Cardiac fibroblast (primary cell): ENCODE data around the gene COL4A2.

ENCODE experiments used
- DNase-seq, 2 donors: peaks; one replicate each; pipeline versions ENCODE4 v3.0.0 to v3.0.0-alpha.2; 2010; ENCODE audit warnings: low read depth in 2 of 2
- H3K4me3 ChIP-seq, 2 donors: replicated peaks in 1 of 2; 1 replicate in 1 of 2; 2 replicates in 1 of 2; pipeline ENCODE4 v1.5.1; 2011; ENCODE audit warnings: low read depth in 2 of 2, low read length in 2 of 2, mild to moderate bottlenecking in 2 of 2, moderate library complexity in 1 of 2
- TF ChIP-seq, protein P1 (sequence below): IDR thresholded peaks from one replicate; pipeline ENCODE4 v1.5.1; 2011; ENCODE audit warnings: low read depth, mild to moderate bottlenecking, low read length, inconsistent platforms

COL4A2 gene

DNA sequence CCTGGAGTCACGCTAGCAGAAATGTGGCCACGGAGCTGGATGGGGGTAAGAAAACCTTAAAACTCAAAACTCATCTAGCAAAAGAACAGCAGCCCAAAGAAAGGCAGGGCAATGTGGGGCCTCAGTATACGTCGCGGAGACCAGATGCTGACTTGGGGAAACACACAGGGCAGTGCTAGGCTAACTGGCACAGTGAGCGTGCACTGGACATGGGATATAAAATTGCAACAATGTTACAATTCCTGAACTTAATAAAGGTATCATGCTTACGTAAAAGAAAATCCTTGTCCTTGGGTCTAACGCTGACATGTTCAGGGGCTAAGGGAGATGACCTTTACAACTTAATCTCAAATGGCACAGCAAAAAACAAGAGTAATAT is 40.7 kb upstream of the COL4A2 start:
- no peak overlapping the region for H3K4me3 ChIP-seq
- DNase-seq: no peak
- TF ChIP-seq, protein P1, sequence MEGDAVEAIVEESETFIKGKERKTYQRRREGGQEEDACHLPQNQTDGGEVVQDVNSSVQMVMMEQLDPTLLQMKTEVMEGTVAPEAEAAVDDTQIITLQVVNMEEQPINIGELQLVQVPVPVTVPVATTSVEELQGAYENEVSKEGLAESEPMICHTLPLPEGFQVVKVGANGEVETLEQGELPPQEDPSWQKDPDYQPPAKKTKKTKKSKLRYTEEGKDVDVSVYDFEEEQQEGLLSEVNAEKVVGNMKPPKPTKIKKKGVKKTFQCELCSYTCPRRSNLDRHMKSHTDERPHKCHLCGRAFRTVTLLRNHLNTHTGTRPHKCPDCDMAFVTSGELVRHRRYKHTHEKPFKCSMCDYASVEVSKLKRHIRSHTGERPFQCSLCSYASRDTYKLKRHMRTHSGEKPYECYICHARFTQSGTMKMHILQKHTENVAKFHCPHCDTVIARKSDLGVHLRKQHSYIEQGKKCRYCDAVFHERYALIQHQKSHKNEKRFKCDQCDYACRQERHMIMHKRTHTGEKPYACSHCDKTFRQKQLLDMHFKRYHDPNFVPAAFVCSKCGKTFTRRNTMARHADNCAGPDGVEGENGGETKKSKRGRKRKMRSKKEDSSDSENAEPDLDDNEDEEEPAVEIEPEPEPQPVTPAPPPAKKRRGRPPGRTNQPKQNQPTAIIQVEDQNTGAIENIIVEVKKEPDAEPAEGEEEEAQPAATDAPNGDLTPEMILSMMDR: no peak

DNA sequence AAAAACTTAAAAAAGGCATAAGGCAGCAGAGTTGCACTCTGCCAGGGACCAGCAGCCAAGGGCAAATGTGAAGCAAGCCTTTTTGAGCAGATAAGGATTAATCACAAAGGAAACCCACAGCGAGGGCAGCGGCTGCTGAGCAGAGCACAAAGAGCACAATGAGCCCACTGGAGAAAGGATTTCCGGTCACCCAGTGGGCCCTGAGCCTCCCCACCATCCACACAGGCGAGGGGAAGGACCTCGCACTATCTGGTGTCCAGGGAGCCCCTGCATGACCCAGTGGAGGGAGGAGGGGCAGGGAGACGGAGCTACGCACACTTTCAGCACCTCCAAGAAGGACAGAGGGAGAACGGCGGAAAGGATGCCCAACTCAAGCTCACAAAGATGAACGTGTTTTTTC is 40.1 kb upstream of the COL4A2 start:
- TF ChIP-seq, protein P1: no peak
- DNase-seq: no peak
- H3K4me3 ChIP-seq: no peak overlapping the region

DNA sequence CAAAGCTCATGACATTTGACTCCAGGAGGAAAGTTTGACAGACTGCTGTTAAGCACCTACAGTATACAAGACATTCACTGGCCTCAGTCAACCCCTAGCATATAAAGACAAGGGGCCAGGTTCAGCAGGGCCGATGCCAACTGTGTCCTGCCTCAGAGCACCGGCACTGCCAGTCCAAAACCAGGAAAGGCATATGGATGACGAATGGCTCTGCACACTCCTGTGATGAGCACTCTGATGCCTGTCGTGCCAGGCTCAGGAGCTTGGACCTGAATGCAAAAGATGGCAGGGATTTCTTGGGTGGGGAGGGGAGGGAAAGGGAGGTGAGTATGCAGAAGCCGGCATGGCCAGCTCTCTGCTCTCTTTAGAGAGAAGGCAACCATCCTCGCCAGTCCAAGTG is 39.0 kb upstream of the COL4A2 start:
- TF ChIP-seq, protein P1: no peak
- H3K4me3 ChIP-seq: no peak overlapping the region
- DNase-seq: no peak

DNA sequence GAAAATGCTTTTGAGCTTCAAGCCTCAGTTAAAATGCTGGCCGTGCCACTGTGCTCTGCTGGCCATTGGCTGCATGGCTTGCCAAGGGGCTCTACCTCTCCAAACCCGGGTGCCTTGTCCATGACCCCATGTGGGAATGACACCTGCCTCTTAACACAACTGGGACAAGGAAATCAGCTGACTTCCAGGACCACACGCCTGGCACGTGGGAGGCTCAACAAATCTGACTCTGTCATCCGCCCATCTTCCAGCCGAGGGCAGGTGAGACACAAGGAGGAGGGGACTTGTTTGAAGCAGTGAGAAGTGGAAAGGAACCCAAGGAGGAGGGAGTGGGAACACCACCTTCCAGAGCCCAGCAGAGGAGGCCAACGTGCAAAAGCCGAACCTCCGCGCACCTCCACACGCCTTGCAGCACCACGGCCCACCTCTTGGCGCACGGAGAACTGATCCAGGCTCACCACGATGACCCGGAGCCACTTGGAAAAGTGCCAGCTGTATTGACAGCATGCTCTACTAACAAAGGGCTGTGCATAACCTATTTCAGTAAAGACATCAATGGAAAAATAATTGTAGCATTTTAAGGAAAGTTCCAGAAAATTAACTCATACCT is 38.4 kb upstream of the COL4A2 start:
- H3K4me3 ChIP-seq: no peak overlapping the region
- DNase-seq: no peak
- TF ChIP-seq, protein P1: no peak

DNA sequence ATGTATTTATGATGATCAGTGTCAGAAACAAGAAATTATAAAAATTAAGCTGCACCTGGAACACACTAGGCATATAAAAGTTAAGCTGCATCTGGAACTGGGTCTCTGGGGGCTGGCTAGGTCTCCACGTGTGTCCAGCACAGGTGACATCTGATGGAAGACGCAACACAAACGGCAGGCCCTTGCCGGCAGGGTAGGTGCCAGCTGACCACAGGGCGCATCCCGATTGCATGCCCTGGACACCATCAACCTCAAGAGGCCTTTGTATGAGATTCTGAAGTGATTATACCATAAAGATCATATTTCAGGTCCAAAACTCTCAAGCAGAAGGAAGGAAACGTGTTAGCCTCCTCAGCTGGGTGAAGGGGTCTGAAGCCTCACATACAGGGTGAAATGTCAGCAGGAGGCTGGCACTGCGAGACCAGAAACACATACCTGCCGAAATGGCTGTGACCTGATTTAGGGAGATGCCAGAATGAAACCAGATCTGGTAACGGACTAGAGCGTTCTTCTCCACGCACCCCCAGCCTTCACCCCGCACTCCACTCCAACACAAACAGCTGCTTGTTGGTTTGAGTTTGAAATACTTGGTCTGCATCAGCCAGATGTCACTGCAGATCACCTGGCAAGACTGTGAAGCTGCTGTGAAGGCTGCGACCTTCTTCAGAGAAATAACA is 37.4 kb upstream of the COL4A2 start:
- no peak for DNase-seq
- TF ChIP-seq, protein P1: no peak
- no peak overlapping the region for H3K4me3 ChIP-seq

DNA sequence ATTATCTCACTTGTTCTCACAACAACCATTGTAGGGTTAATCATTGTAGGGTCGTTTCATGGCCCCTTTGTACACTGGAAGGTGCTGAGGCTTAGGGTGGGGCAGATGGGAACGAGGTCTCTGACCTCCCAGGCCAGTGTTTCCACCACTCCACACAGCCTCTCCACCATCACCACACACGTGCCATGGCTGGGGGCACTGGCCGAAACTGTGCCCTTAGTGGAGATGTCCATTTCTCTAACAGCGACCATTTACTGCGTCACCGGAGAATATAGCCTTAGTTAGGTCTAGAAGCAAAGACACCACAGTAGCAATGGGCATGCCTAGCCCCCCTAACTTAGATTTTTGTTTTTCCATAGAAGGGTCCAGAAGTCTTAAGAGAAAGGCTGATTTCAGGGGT is 36.6 kb upstream of the COL4A2 start:
- H3K4me3 ChIP-seq: no peak overlapping the region
- DNase-seq: no peak
- TF ChIP-seq, protein P1: no peak
